Astrocyte (in vitro differentiated cells and primary cell): Measurements from ENCODE around the gene PTPRN2. TPM values are rescaled to one million over a fixed set of nuclear protein-coding genes. Genes with fewer than 3 reads are reported as not detected.

Experiments used
- DNase-seq: peaks from one replicate; pipeline ENCODE4 v3.0.0-alpha.2; 2010; ENCODE audit warnings: low read depth
- FAIRE-seq: peaks from 2 replicates; lab custom pipeline; 2011; peaks lifted over from hg19 to GRCh38; lab: Jason Lieb, UNC
- H2AFZ ChIP-seq: 2 replicates; pipeline ENCODE4 v1.6.0; 2012; ENCODE audit warnings: low read depth, low read length, inconsistent platforms
- H3K27ac ChIP-seq: 2 replicates; pipeline ENCODE4 v1.5.1; 2011; ENCODE audit warnings: low read depth, low read length, inconsistent platforms
- H3K27me3 ChIP-seq: 2 replicates; pipeline ENCODE4 v1.6.0; 2011; ENCODE audit warnings: low read length, inconsistent platforms; ENCODE audit not compliant: insufficient read depth
- H3K36me3 ChIP-seq: 2 replicates; pipeline ENCODE4 v1.5.1; 2011; ENCODE audit warnings: low read length, inconsistent platforms; ENCODE audit not compliant: insufficient read depth
- H3K4me1 ChIP-seq: 2 replicates; pipeline ENCODE4 v1.5.1; 2011; ENCODE audit warnings: low read length, inconsistent platforms; ENCODE audit not compliant: insufficient read depth
- H3K4me2 ChIP-seq: 2 replicates; pipeline ENCODE4 v1.6.0; 2012; ENCODE audit warnings: low read length, inconsistent platforms
- H3K4me3 ChIP-seq: 2 replicates; pipeline ENCODE4 v1.5.1; 2011; ENCODE audit warnings: low read depth, mild to moderate bottlenecking, low read length, inconsistent platforms; ENCODE audit not compliant: insufficient read depth
- H3K79me2 ChIP-seq: 2 replicates; pipeline ENCODE4 v1.6.0; 2012; ENCODE audit warnings: mild to moderate bottlenecking, low read length, inconsistent platforms; ENCODE audit not compliant: insufficient read depth
- H3K9ac ChIP-seq: 2 replicates; pipeline ENCODE4 v1.6.0; 2012; ENCODE audit warnings: mild to moderate bottlenecking, low read length, inconsistent platforms
- H3K9me3 ChIP-seq: 2 replicates; pipeline ENCODE4 v1.5.1; 2012; ENCODE audit warnings: low read depth, mild to moderate bottlenecking, low read length, inconsistent platforms; ENCODE audit not compliant: insufficient read depth
- H4K20me1 ChIP-seq: 2 replicates; pipeline ENCODE4 v1.6.0; 2012; ENCODE audit warnings: low read length, inconsistent platforms; ENCODE audit not compliant: insufficient read depth
- H3K27ac Mint-ChIP-seq: one replicate; pipeline ENCODE4 v1.8.0; 2021; ENCODE audit warnings: mild to moderate bottlenecking, mixed read lengths; ENCODE audit not compliant: unreplicated experiment
- H3K27me3 Mint-ChIP-seq: one replicate; pipeline ENCODE4 v1.8.0; 2021; ENCODE audit warnings: low read depth, mixed read lengths; ENCODE audit not compliant: unreplicated experiment
- H3K36me3 Mint-ChIP-seq: one replicate; pipeline ENCODE4 v1.8.0; 2021; ENCODE audit warnings: low read depth, mixed read lengths; ENCODE audit not compliant: unreplicated experiment
- H3K4me1 Mint-ChIP-seq: one replicate; pipeline ENCODE4 v1.8.0; 2021; ENCODE audit warnings: low read depth, mixed read lengths; ENCODE audit not compliant: unreplicated experiment
- H3K4me3 Mint-ChIP-seq: one replicate; pipeline ENCODE4 v1.8.0; 2021; ENCODE audit warnings: mild to moderate bottlenecking, moderate library complexity, mixed read lengths; ENCODE audit not compliant: unreplicated experiment
- H3K9me3 Mint-ChIP-seq: one replicate; pipeline ENCODE4 v1.8.0; 2021; ENCODE audit warnings: mild to moderate bottlenecking, mixed read lengths; ENCODE audit not compliant: unreplicated experiment
- EZH2 ChIP-seq: IDR thresholded peaks from 2 replicates; pipeline ENCODE4 v1.6.1; 2012; ENCODE audit warnings: mild to moderate bottlenecking, low read length, inconsistent platforms; ENCODE audit not compliant: insufficient read depth
- total RNA-seq: library from RNA; stranded (reverse); gene quantifications from 2 replicates; pipeline ENCODE4 v1.2.1, GENCODE V29; 2021
- TF ChIP-seq, protein P1 (sequence below): IDR thresholded peaks from 2 replicates; pipeline ENCODE4 v1.5.1; 2011; ENCODE audit warnings: low read depth, mild to moderate bottlenecking, inconsistent platforms, low read length, moderate library complexity; ENCODE audit not compliant: insufficient read depth

PTPRN2 gene
- total RNA-seq, 1 donor from 2014 or later, result 0.09 TPM

DNA sequence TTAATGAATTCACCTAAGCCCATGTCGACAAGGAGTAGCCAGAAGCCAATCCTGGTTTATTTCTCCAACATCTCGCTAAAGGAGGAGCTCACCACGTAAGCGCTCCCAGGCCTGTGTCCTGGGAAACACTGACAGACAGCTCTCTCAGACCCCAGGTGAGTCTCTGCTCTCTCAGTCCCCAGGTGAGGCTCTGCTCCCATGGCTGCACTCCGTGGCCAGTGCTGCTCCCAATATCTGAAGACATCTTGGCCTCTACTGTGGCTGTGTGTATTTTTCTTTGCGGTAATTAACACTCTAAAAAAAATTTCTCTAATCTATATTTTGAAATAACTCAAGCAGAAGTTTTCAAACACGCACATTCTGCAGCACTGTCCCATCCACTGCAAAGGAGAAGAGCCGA is 564.5 kb downstream of the PTPRN2 start:
- Histone ChIP-seq H3K79me2 (no peaks in the 10 kb centered on the region), H4K20me1 (no peaks in the 10 kb centered on the region), H3K36me3 (no peaks in the 10 kb centered on the region), H2AFZ (no peak overlapping the region), H3K4me2 (no peak overlapping the region), H3K9me3 (peaks cover 2% of the 10 kb centered on the region), H3K9ac (no peak overlapping the region), H3K27me3 (no peaks in the 10 kb centered on the region), H3K27ac (no peak overlapping the region), H3K4me3 (no peak overlapping the region), H3K4me1 (no peaks in the 10 kb centered on the region)
- no peaks in the 10 kb centered on the region for H3K4me1 Mint-ChIP-seq
- TF ChIP-seq EZH2, result no peak
- TF ChIP-seq, protein P1, sequence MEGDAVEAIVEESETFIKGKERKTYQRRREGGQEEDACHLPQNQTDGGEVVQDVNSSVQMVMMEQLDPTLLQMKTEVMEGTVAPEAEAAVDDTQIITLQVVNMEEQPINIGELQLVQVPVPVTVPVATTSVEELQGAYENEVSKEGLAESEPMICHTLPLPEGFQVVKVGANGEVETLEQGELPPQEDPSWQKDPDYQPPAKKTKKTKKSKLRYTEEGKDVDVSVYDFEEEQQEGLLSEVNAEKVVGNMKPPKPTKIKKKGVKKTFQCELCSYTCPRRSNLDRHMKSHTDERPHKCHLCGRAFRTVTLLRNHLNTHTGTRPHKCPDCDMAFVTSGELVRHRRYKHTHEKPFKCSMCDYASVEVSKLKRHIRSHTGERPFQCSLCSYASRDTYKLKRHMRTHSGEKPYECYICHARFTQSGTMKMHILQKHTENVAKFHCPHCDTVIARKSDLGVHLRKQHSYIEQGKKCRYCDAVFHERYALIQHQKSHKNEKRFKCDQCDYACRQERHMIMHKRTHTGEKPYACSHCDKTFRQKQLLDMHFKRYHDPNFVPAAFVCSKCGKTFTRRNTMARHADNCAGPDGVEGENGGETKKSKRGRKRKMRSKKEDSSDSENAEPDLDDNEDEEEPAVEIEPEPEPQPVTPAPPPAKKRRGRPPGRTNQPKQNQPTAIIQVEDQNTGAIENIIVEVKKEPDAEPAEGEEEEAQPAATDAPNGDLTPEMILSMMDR, result no peak
- no peaks in the 10 kb centered on the region for H3K27me3 Mint-ChIP-seq
- FAIRE-seq (no peak), DNase-seq (no peak)
- H3K4me3 Mint-ChIP-seq, result no peak overlapping the region
- no peak overlapping the region for H3K27ac Mint-ChIP-seq
- H3K36me3 Mint-ChIP-seq, result no peaks in the 10 kb centered on the region
- H3K9me3 Mint-ChIP-seq, result peaks cover 30% of the 10 kb centered on the region

DNA sequence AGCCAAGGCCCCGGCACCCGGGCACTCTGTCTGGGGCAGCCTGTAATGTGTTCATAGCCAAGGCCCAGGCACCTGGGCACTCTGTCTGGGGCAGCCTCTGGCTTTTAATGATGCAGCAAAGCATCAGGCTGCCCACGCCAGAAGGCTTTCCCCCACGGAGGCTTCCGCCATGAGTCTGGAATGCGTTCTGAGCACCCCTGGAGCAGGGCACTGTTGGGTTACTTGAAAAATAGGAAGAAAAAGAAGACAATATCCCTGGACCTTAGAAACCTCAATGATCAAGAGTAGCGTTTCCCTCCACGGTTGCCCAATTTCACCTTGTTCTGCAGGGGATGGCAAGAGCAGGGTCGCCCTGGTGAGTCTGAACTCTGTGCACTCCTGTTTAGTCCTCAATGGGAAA is 565.0 kb downstream of the PTPRN2 start:
- no peaks in the 10 kb centered on the region for H3K27me3 Mint-ChIP-seq
- TF ChIP-seq, protein P1, result no peak
- TF ChIP-seq EZH2, result no peak
- no peak overlapping the region for H3K27ac Mint-ChIP-seq
- no peaks in the 10 kb centered on the region for H3K36me3 Mint-ChIP-seq
- Histone ChIP-seq H3K4me2 (no peak overlapping the region), H3K79me2 (no peaks in the 10 kb centered on the region), H3K4me1 (no peaks in the 10 kb centered on the region), H3K36me3 (no peaks in the 10 kb centered on the region), H3K9ac (no peak overlapping the region), H3K9me3 (peaks cover 2% of the 10 kb centered on the region), H3K27ac (no peak overlapping the region), H2AFZ (no peak overlapping the region), H3K4me3 (no peak overlapping the region), H4K20me1 (no peaks in the 10 kb centered on the region), H3K27me3 (no peaks in the 10 kb centered on the region)
- no peak for FAIRE-seq
- no peak overlapping the region for H3K4me3 Mint-ChIP-seq
- no peak for DNase-seq
- H3K9me3 Mint-ChIP-seq, result peaks cover 25% of the 10 kb centered on the region
- H3K4me1 Mint-ChIP-seq, result no peaks in the 10 kb centered on the region

DNA sequence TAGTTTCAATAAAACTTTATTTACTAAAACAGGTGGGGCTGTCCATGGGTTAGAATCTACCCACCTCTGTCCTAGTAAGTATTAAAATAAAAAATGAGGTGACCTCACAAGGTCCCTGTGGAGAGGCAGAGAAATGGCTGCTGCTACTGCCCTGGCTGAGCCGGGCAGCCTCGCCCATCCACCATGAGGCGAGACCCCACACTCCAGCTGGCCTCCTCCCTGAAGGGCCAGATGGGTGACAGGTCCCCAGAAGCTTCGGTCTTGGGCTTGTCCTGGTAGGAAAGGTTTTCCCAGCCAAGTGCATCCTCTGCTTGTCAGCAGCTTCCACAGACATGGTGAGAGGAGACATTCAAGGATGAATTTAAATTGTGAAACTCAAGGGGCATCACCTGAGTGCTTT is 565.8 kb downstream of the PTPRN2 start:
- peaks cover 2% of the 10 kb centered on the region for H3K9me3 ChIP-seq
- H3K27me3 Mint-ChIP-seq, result no peaks in the 10 kb centered on the region
- DNase-seq, result no peak
- H3K4me3 ChIP-seq, result no peak overlapping the region
- no peak overlapping the region for H3K4me3 Mint-ChIP-seq
- H3K79me2 ChIP-seq, result no peaks in the 10 kb centered on the region
- no peak overlapping the region for H3K27ac ChIP-seq
- FAIRE-seq, result no peak
- H3K4me2 ChIP-seq, result no peak overlapping the region
- no peaks in the 10 kb centered on the region for H3K4me1 ChIP-seq
- peaks cover 27% of the 10 kb centered on the region for H3K9me3 Mint-ChIP-seq
- no peak overlapping the region for H2AFZ ChIP-seq
- TF ChIP-seq, protein P1, result no peak
- no peak for TF ChIP-seq EZH2
- H3K27ac Mint-ChIP-seq, result no peak overlapping the region
- no peak overlapping the region for H3K9ac ChIP-seq
- no peaks in the 10 kb centered on the region for H3K4me1 Mint-ChIP-seq
- no peaks in the 10 kb centered on the region for H3K36me3 ChIP-seq
- no peaks in the 10 kb centered on the region for H3K27me3 ChIP-seq
- H3K36me3 Mint-ChIP-seq, result no peaks in the 10 kb centered on the region
- H4K20me1 ChIP-seq, result no peaks in the 10 kb centered on the region
